ENCODE measurements around the gene FAM107B.

DNA sequence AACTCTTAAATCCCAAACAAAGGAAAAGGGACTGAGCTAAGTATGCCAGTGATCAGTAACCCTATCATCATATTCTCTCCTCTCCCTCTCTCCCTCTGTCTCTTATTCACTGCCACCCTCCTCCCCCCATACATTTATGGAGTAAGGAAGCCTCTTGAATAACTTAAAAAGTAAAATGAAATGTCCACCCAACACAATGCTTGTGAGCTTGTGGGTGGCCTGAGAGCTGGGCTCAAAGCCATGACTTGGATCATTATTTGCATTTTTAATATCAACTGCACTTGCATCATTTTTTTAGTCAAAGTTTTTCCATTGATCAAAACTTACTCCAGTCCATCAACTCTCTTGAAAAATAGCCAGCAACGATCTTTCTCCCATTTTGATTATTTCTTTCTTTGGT lies 46.8 kb downstream of the FAM107B start:
- TF ChIP-seq, protein P1, sequence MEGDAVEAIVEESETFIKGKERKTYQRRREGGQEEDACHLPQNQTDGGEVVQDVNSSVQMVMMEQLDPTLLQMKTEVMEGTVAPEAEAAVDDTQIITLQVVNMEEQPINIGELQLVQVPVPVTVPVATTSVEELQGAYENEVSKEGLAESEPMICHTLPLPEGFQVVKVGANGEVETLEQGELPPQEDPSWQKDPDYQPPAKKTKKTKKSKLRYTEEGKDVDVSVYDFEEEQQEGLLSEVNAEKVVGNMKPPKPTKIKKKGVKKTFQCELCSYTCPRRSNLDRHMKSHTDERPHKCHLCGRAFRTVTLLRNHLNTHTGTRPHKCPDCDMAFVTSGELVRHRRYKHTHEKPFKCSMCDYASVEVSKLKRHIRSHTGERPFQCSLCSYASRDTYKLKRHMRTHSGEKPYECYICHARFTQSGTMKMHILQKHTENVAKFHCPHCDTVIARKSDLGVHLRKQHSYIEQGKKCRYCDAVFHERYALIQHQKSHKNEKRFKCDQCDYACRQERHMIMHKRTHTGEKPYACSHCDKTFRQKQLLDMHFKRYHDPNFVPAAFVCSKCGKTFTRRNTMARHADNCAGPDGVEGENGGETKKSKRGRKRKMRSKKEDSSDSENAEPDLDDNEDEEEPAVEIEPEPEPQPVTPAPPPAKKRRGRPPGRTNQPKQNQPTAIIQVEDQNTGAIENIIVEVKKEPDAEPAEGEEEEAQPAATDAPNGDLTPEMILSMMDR (IDR thresholded peaks at IDR 0.05) = no peak
- TF ChIP-seq POLR2A (IDR thresholded peaks at IDR 0.05) = no peak

All from thyroid gland (tissue), 4 donors.